Right cardiac atrium (tissue), 5 donors: ENCODE measurements around the gene TIMM44. TPM values are rescaled to one million over a fixed set of nuclear protein-coding genes. Genes with fewer than 3 reads are reported as not detected.
"Not testable (repeated sequence)": the region's sequence is repeated elsewhere in the genome, so short reads cannot be mapped to it uniquely, and the experiment has no call there.

Source experiments
- ATAC-seq, 2 donors: fragments of 200-7000 bp; cut with Tn5 transposase; one replicate each; pipeline versions ENCODE4 v1.8.0 to v1.9.1; 2020; ENCODE audit warnings: moderate library complexity in 2 of 2, mild to moderate bottlenecking in 1 of 2
- DNase-seq, 3 donors: peaks; one replicate each; pipeline ENCODE4 v3.0.0-alpha.2; 2020
- H3K27ac ChIP-seq: one replicate; pipeline ENCODE4 v1.5.1; 2013; ENCODE audit warnings: mild to moderate bottlenecking, low read length, control low read depth, moderate library complexity
- H3K27me3 ChIP-seq: one replicate; pipeline ENCODE4 v1.6.1; 2013; ENCODE audit not compliant: control insufficient read depth, insufficient read depth
- H3K4me1 ChIP-seq: one replicate; pipeline ENCODE4 v1.6.1; 2013; ENCODE audit warnings: low read length; ENCODE audit not compliant: control insufficient read depth, insufficient read depth
- H3K4me3 ChIP-seq: one replicate; pipeline ENCODE4 v1.5.1; 2013; ENCODE audit warnings: low read length, control low read depth
- H3K9me3 ChIP-seq: one replicate; pipeline ENCODE4 v1.6.1; 2013; ENCODE audit warnings: low read length; ENCODE audit not compliant: control insufficient read depth
- WGBS: extraction: QIAGEN DNeasy Blood & Tissue Kit; methylation state at CpG from one replicate; pipeline ENCODE4 v1.1.7; 2013; 5-methylcytosine and 5-hydroxymethylcytosine counted together
- intact Hi-C, 4 donors: fragments of 100-400 bp; cut with DNase I; formaldehyde crosslinking; loops; one replicate each; pipeline versions ENCODE4 v1.11.0 to v1.14.0; 2022 to 2023
- polyA plus RNA-seq: library from polyadenylated mRNA; stranded (reverse); fragments of 200-250 nt; gene quantifications from one replicate; pipeline ENCODE4 v1.2.3, GENCODE V29; 2013
- total RNA-seq, 4 donors: library from RNA; stranded (reverse); fragmentation: NEBNext Ultra II Directional; extraction: Animal tissue kit (Norgen Biotek cat#: 25700); gene quantifications; one replicate each; pipeline ENCODE4 v1.2.1, GENCODE V29; 2021
- donor health status: healthy with polysubstance abuse.
- donor health status: DM: no; HTN: yes; CAD: no.
- donor health status: DM: no; HTN: no; CAD: no.
- donor health status: DM: no; HTN: yes; CAD: no; lungs with severe emphysema.
- donor health status: DM: yes; HTN: yes; CAD: no.

The TIMM44 gene
- total and polyA plus RNA-seq, 5 donors = 51.1 to 88.9 (median 64.6) TPM

DNA sequence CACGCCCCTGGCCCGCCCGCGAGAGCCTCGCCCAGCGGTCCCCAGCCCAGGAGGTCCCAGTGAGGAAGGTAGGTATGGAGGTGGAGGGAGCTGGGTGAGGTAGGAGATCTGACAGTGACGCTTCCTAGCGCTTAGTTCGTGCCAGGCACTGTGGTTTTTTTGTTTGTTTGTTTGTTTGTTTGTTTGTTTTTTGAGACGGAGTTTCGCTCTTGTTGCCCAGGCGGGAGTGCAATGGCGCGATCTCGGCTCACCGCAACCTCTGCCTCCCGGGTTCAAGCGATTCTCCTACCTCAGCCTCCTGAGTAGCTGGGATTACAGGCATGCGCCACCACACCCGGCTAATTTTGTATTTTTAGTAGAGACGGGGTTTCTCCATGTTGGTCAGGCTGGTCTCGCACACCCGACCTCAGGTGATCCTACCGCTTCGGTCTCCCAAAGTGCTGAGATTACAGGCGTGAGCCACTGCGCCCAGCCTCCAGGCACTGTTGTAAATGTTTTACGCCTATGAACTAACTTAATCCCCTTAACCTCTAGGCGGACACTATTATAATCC is 25.3 kb downstream of the TIMM44 start:
- ATAC-seq, H3K27me3 ChIP-seq, intact Hi-C loops, H3K9me3 ChIP-seq, H3K4me1 ChIP-seq, H3K4me3 ChIP-seq, H3K27ac ChIP-seq: not testable (repeated sequence)
- peak in 1 of 3 donors; percentile 39 for DNase-seq
- 28% methylated on average over 29 of the region's 29 CpGs for WGBS

DNA sequence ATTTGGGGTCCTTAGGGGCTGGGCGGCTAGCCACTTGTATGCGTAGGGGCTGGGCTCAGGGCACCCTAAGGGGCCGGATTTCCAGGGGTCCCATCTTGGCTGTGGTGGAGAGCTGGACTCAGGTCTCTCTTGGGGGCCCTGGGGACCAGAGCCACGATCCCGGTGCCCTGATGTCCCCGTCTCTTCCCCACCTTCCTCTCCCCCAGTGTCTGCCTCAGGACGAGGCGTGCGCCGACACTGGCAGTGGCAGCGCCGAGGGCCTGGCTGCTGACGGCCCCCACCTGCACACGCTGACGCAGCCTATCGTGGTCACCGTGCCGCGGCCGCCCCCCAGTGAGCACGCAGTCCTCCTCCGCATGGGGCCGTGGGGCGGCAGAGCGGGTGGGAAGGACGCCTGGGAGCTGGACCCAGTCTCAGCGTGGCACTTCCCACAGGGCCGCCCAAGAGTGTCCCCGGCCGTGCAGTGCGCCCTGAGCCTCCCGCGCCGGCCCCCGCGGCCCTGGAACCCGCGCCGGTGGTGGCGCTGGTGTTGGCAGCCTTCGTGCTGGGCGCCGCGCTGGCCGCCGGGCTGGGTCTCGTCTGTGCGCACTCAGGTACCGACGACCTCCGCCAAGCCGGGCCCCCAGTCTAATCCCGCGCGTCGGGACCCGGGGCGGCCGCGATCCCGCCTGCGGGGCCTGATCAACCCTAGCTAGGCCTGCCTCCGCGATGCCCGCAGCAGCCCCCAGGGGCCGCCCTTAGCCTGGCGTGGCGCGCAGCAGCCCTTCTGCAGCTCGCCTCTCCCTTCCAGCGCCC is 26.0 kb downstream of the TIMM44 start:
- DNase-seq (peak; percentile 49 to 88 (median 80)), ATAC-seq (no peak)
- H3K4me1 ChIP-seq = peaks cover 2% of the 10 kb centered on the region
- H3K9me3 ChIP-seq = no peaks in the 10 kb centered on the region
- H3K27ac ChIP-seq = peak overlapping the region; percentile 17
- intact Hi-C loops = no loop called here
- 1% methylated on average over 71 of the region's 71 CpGs for WGBS
- peak overlapping the region; percentile 3 for H3K4me3 ChIP-seq
- H3K27me3 ChIP-seq = no peaks in the 10 kb centered on the region

DNA sequence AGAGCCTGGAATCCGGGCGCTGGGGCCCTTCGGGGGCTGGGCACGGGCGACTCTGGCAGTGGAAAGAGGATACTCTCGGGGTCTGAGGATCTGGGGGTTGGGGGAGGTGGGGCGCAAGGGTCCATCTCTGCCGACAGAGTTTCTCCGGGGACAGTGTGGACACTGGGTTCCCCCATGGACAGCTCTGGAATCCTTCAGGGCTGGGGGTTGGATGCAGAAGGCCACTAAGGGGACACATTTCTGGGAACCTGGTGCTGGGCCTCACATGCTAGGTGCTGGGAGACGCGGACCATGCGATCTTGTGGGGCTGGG is 26.6 kb downstream of the TIMM44 start:
- DNase-seq (no peak), ATAC-seq (no peak)
- Histone ChIP-seq H3K9me3 (no peaks in the 10 kb centered on the region), H3K27ac (peak overlapping the region; percentile 17), H3K4me1 (peaks cover 2% of the 10 kb centered on the region), H3K4me3 (peak overlapping the region; percentile 19), H3K27me3 (no peaks in the 10 kb centered on the region)
- 4% methylated on average over 12 of the region's 12 CpGs for WGBS
- intact Hi-C loops = no loop called here

DNA sequence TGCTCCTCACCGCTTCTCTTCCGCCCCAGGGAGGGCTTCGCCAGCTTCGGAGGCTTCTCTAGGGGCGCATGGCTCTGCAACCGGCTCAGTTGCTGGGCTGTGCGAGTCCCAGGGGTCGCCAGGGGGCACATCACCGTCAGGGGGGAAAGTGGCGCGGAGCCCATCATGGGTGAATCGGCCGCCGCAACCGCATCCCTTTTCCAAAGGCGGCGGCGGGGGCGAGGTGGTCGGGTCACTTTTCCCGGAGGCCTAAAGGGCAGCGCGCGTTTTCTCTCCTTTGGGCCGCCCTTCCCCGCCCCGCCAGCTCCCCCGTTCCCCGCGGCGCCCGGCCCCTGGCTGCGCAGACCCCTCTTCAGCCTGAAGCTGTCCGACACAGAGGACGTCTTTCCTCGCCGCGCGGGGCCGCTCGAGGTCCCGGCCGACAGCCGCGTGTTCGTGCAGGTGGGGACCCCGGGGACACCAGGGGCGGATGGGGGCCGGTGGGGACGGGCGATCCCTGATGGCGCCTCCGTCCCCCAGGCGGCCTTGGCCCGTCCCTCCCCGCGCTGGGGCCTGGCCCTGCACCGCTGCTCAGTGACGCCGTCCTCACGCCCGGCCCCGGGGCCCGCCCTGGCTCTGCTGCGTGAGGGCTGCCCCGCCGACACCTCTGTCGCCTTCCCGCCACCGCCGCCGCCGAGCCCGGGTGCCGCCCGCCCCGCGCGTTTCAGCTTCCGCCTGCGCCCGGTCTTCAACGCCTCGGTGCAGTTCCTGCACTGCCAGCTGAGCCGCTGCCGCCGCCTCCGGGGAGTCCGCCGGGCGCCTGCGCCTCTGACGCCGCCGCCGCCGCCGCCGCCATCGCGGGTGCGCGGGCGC is 27.1 kb downstream of the TIMM44 start:
- no peak for ATAC-seq
- H3K4me3 ChIP-seq = peak overlapping the region; percentile 19
- DNase-seq = peak; percentile 30 to 71 (median 59)
- H3K4me1 ChIP-seq = no peaks in the 10 kb centered on the region
- H3K27me3 ChIP-seq = no peaks in the 10 kb centered on the region
- no peaks in the 10 kb centered on the region for H3K9me3 ChIP-seq
- intact Hi-C loops = no loop called here
- no peak overlapping the region for H3K27ac ChIP-seq
- under 1% methylated on average over 104 of the region's 104 CpGs for WGBS

DNA sequence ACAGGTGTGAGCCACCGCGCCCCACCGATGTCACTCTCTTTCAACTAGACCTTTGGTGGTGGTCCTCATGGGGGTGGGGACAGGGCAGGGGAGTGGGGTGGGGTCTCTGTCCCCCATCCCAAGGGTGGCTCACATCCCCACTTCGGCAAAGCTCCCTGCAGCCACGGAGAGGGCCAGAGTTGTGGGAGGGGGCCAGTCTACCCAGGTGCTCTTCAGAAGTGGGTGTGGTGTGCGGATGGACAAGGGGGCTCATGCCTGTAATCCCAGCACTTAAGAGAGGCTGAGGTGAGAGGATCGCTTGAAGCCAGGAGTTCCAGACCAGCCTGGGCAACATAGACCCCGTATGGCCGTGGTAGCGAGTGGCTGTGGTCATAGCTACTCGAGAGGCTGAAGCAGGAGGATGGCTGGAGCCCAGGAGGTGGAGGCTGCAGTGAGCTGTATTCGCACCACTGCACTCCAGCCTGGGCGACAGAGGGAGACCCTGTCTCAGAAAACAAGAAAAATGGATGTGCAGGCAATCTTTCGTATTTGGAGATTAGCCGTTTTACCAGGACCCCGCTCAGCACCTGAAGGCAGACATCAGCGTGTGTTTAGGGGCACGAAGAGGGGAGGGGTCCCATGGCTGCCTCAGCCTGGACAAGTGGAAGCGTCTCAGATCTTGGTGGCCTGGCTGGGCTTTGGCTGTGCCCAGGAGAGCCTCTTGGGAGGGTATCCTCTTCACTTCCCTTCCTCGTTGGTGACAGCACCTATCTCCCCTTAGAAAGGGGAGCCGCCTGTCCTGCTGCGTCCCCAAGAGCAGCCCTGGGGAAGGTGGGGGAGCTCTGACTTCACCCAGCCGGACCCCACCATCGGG is 28.0 kb downstream of the TIMM44 start:
- 48% methylated on average over 24 of the region's 24 CpGs for WGBS
- Histone ChIP-seq H3K4me1 (no peaks in the 10 kb centered on the region), H3K9me3 (no peaks in the 10 kb centered on the region), H3K27me3 (no peaks in the 10 kb centered on the region), H3K4me3 (no peak overlapping the region), H3K27ac (no peak overlapping the region)
- intact Hi-C loops = no loop called here
- ATAC-seq (no peak), DNase-seq (peak in 2 of 3 donors; percentile 6 to 35)

DNA sequence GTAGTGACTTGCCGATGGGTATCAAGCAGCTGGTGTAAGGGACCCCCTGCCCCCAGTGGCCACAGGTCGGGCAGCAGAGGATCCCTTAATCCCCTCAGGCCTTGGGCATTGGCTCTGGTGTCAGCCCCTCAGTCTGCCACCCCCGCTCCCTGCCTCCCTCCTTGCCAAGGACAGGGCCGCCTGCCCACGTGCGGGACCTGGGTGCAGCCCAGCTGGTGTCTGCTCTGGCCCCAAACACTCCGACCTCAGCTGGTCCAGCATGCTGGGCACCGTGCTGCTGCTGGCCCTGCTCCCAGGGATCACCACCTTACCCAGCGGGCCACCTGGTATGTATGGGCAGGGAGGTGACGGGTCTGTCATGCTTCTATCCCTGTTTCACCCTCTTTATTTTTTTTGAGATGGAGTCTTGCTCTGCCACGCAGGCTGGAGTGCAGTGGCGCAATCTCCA is 28.8 kb downstream of the TIMM44 start, which contains the start of gene TGFBR3L:
TSS of gene TGFBR3L (plus strand) at position 233 of the 448 bp plus-strand sequence.
- no peaks in the 10 kb centered on the region for H3K4me1 ChIP-seq
- no peak within 1 kb of the TSS for H3K4me3 ChIP-seq

DNA sequence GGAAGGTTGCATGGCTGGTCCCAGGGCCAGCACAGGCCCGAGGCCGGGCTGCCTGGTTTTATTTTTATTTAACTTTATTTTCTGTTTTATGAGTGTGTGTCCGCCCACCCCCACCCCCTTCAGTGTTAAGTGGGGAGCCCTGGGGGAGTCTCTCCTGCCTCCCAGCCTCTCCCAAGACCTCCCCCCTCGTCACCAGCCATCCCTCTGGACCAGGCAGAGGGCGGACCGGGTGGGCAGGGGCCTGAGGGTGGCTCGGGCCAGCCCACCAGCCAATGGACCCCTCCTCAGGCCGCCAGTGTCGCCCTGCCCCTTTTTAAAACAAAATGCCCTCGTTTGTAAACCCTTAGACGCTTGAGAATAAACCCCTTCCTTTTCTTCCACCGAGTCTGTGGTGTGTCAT is 29.4 kb downstream of the TIMM44 start:
- Histone ChIP-seq H3K27me3 (no peaks in the 10 kb centered on the region), H3K4me1 (no peaks in the 10 kb centered on the region), H3K4me3 (no peak overlapping the region), H3K9me3 (no peaks in the 10 kb centered on the region), H3K27ac (no peak overlapping the region)
- WGBS = 60% methylated on average over 12 of the region's 12 CpGs
- DNase-seq = peak in 2 of 3 donors; percentile 14 to 54
- no peak for ATAC-seq
- intact Hi-C loops = no loop called here

More for the DNA sequence above, 28.8 kb downstream of the TIMM44 start, which contains the start of gene TGFBR3L:
- 64% methylated on average over 12 of the region's 12 CpGs for WGBS
- ATAC-seq = no peak
- no peak within 1 kb of the TSS for H3K27ac ChIP-seq
- no peaks in the 10 kb centered on the region for H3K9me3 ChIP-seq
- no peaks in the 10 kb centered on the region for H3K27me3 ChIP-seq
- intact Hi-C loops = no loop called here
- peak; percentile 13 to 64 (median 61) for DNase-seq

DNA sequence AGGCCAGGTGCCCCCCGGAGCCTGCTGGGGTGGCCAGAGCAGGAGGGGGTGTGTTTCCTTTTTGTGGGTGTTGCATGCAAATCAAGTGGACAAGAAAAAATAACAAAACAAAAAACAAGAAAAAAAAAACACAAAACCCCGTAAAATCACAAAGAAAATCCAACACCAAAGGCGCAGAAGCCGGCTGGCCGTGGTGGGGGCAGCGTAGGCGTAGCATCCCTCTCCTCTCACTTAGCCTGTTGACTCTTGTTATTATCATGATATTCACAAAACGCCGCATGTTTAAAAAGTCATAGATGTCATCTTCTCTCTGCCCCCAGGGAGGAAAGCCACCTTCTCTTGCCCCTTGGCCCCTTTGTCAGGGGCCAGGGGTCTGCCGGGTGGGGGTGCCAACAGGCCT is 29.8 kb downstream of the TIMM44 start:
- intact Hi-C loops = no loop called here
- H3K27me3 ChIP-seq = no peaks in the 10 kb centered on the region
- no peak overlapping the region for H3K4me3 ChIP-seq
- H3K27ac ChIP-seq = no peak overlapping the region
- H3K9me3 ChIP-seq = no peaks in the 10 kb centered on the region
- DNase-seq (peak in 1 of 3 donors; percentile 54), ATAC-seq (no peak)
- H3K4me1 ChIP-seq = no peaks in the 10 kb centered on the region
- WGBS = 83% methylated on average over 10 of the region's 10 CpGs

DNA sequence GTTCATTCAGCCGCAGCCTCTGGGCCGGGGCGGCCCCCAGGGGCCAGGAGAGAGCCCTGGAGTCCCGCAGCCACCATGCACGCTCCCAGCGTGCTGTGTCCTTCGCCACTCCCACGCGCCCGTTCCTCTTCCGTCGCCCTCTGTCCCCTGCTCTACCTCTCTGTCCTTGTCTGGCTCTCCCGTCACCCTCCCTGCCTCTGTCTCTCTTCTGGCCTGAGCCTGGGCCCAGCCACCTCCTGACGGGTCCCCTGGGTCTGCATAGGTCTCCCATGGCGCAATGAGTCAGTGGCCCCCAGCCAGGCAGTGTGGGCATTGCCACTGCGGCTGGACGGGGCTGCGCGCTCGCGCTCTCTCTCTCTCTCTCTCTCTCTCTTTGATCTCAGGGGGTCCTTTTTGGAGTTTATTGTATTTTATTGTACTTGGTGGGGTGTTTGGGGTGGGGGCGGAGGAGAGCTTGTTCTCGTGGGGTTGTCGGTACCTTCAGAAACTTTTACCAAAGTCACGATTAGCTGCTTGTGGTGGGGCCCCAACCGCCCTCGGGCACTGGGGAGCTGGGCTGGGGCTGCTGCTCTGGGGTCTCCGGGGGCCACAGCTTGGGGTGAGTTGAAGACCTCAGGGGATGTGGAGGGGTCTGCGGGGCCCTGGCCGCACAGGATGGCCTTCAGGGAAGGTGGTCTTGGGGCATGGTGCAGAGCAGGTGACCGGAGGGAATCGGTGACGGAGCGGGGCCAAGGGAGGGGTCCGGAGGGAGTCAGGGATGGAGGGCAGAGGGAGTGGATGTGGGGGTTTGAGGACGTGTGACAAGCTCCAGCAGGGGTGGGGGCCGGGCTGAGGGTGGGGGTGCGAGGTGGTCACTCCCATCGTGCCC is 30.5 kb downstream of the TIMM44 start:
- intact Hi-C loops = no loop called here
- DNase-seq (peak in 2 of 3 donors; percentile 15 to 61), ATAC-seq (no peak)
- WGBS = 95% methylated on average over 39 of the region's 39 CpGs
- Histone ChIP-seq H3K9me3 (no peaks in the 10 kb centered on the region), H3K27ac (no peak overlapping the region), H3K27me3 (no peaks in the 10 kb centered on the region), H3K4me1 (no peaks in the 10 kb centered on the region), H3K4me3 (no peak overlapping the region)
